GM12878 (cell line): ENCODE data around the gene DPYSL3. TPM values are rescaled to one million over a fixed set of nuclear protein-coding genes. Genes with fewer than 3 reads are reported as not detected.

Experiments
- ATAC-seq: fragments of 200-7000 bp; cut with Tn5 transposase; 3 replicates; pipeline ENCODE4 v1.9.1; 2020; ENCODE audit warnings: mild to moderate bottlenecking, moderate library complexity
- BruUV-seq: library from RNA; stranded (reverse); fragments of 400-500 nt; replicated peaks from 2 replicates; lab custom pipeline; 2021; lab: Mats Ljungman, UMichigan
- CTCF ChIA-PET: fragments of 300-600 bp; sonication (Branson Sonifier 250); formaldehyde crosslinking; extraction: SDS; loops from one replicate; lab custom pipeline; 2021; ENCODE audit warnings: inconsistent platforms; lab: Yijun Ruan, JAX
- POLR2A ChIA-PET: fragments of 350-600 bp; formaldehyde crosslinking; extraction: SDS; loops from one replicate; lab custom pipeline; 2021; ENCODE audit warnings: inconsistent platforms; lab: Charles Lee
- RAD21 ChIA-PET: fragments of 300-600 bp; sonication (Branson Sonifier 250); formaldehyde crosslinking; loops from one replicate; lab custom pipeline; 2023; ENCODE audit warnings: antibody characterized with exemption; ENCODE audit not compliant: unreplicated experiment; lab: Charles Lee
- SMC1A ChIA-PET: fragments of 300-600 bp; sonication (Branson Sonifier 250); formaldehyde crosslinking; loops from one replicate; lab custom pipeline; 2023; ENCODE audit not compliant: unreplicated experiment, uncharacterized antibody; lab: Charles Lee
- DNase-seq: peaks from one replicate; pipeline ENCODE4 v3.0.0-alpha.2; 2011; ENCODE audit warnings: low read depth, low spot score
- FAIRE-seq: peaks from 3 replicates; lab custom pipeline; 2011; peaks lifted over from hg19 to GRCh38; lab: Jason Lieb, UNC
- H2AFZ ChIP-seq: 2 replicates; pipeline ENCODE4 v1.6.0; 2011; ENCODE audit warnings: low read depth, low read length, control low read depth; ENCODE audit not compliant: control insufficient read depth
- H3K27ac ChIP-seq: 2 replicates; pipeline ENCODE4 v1.5.1; 2011; ENCODE audit warnings: control low read depth; ENCODE audit not compliant: control insufficient read depth, insufficient read depth
- H3K27me3 ChIP-seq, 2 experiments: replicated peaks in 1 of 2; 2 replicates each; pipeline versions ENCODE4 v1.6.0 to v1.6.1; 2011; ENCODE audit warnings: low read length in 1 of 2; ENCODE audit not compliant: control insufficient read depth in 2 of 2, insufficient read depth in 2 of 2
- H3K36me3 ChIP-seq, 2 experiments: 2 replicates each; pipeline ENCODE4 v1.5.1; 2011; ENCODE audit warnings: low read length in 1 of 2; ENCODE audit not compliant: control insufficient read depth in 2 of 2, insufficient read depth in 2 of 2
- H3K4me1 ChIP-seq: 2 replicates; pipeline ENCODE4 v1.6.1; 2011; ENCODE audit warnings: mild to moderate bottlenecking, low read length, moderate library complexity, mixed read lengths; ENCODE audit not compliant: control insufficient read depth, insufficient read depth
- H3K4me2 ChIP-seq: 2 replicates; pipeline ENCODE4 v1.6.0; 2011; ENCODE audit warnings: control low read depth; ENCODE audit not compliant: control insufficient read depth, insufficient read depth
- H3K4me3 ChIP-seq: fragments of 200-600 bp; sonication (generic); 2 replicates; pipeline ENCODE4 v1.5.1; 2016
- H3K79me2 ChIP-seq: 2 replicates; pipeline ENCODE4 v1.6.0; 2011; ENCODE audit warnings: low read length; ENCODE audit not compliant: control insufficient read depth, insufficient read depth
- H3K9ac ChIP-seq: 2 replicates; pipeline ENCODE4 v1.8.0; 2011; ENCODE audit warnings: low read length, control low read depth, mixed read lengths; ENCODE audit not compliant: control insufficient read depth, insufficient read depth
- H3K9me3 ChIP-seq: replicated peaks from 3 replicates; pipeline ENCODE4 v1.5.1; 2011; ENCODE audit warnings: mild to moderate bottlenecking, low read length; ENCODE audit not compliant: control insufficient read depth, insufficient read depth
- H4K20me1 ChIP-seq: 2 replicates; pipeline ENCODE4 v1.6.0; 2011; ENCODE audit not compliant: control insufficient read depth, insufficient read depth
- CREM ChIP-seq: IDR thresholded peaks from 2 replicates; pipeline ENCODE4 v1.6.1; 2014; ENCODE audit warnings: antibody characterized with exemption, low read depth
- NBN ChIP-seq: fragments of 450-650 bp; IDR thresholded peaks from 2 replicates; pipeline ENCODE4 v1.6.1; 2016
- POLR2AphosphoS5 ChIP-seq: IDR thresholded peaks from 2 replicates; pipeline ENCODE4 v1.6.1; 2011; ENCODE audit warnings: mild to moderate bottlenecking, low read length, inconsistent platforms
- RFX5 ChIP-seq: IDR thresholded peaks from 2 replicates; pipeline ENCODE4 v1.6.1; 2011; ENCODE audit warnings: low read depth, low read length, improper control_type of control experiment
- SIN3A ChIP-seq: IDR thresholded peaks from 2 replicates; pipeline ENCODE4 v1.6.1; 2012; ENCODE audit warnings: low read depth, low read length, improper control_type of control experiment
- WGBS: methylation state at CpG from one replicate; pipeline ENCODE4 v1.1.6; 2016; ENCODE audit warnings: low lambda C conversion rate; ENCODE audit not compliant: insufficient replicate concordance, insufficient coverage; ENCODE audit errors: missing lambda C conversion rate; 5-methylcytosine and 5-hydroxymethylcytosine counted together
- in situ Hi-C: fragments of 300-500 bp; cut with MboI; formaldehyde crosslinking; loops from 9 replicates; pipeline ENCODE4 v1.14.3; 2018; ENCODE audit warnings: mixed read lengths
- intact Hi-C: fragments of 100-400 bp; cut with micrococcal nuclease; formaldehyde crosslinking; loops from one replicate; pipeline ENCODE4 v1.14.2; 2022; ENCODE audit not compliant: unreplicated experiment
- polyA plus RNA-seq, 11 experiments: library from polyadenylated mRNA; depleted of rRNA in 4 of 11; unstranded in 6 of 11; stranded (reverse) in 5 of 11; fragments of >200 nt; fragmentation: Nextera tagmentation in 4 of 11; fragmentation: Illumina TruSeq in 1 of 11; extraction: Ambion mirVana in 4 of 11; extraction: Trizol in 1 of 11; gene quantifications; 1 replicate in 1 of 11; 2 replicates in 10 of 11; pipeline versions ENCODE4 v1.2.1 to v1.2.3, GENCODE V29; 2011 to 2016; ENCODE audit warnings: inconsistent platforms in 2 of 11, missing spikeins in 2 of 11, low read depth in 1 of 11
- total RNA-seq, 4 experiments: library from RNA; depleted of rRNA in 3 of 4; stranded (reverse); fragments of >200 nt in 3 of 4; fragmentation: Illumina TruSeq in 1 of 4; extraction: Trizol in 1 of 4; gene quantifications; 2 replicates each; pipeline versions ENCODE4 v1.2.1 to v1.2.3, GENCODE V29; 2013 to 2021
- TF ChIP-seq, protein P1 (sequence below): fragments of 450-650 bp; IDR thresholded peaks from 2 replicates; pipeline ENCODE4 v1.6.1; 2017; ENCODE audit warnings: antibody characterized with exemption, mild to moderate bottlenecking, moderate library complexity
- TF ChIP-seq, protein P2 (sequence below), 3 experiments: IDR thresholded peaks in 2 of 3; conservative IDR thresholded peaks in 1 of 3; 2 replicates each; pipeline ENCODE4 v1.5.1; 2011; ENCODE audit warnings: low read depth in 3 of 3, low read length in 3 of 3, mild to moderate bottlenecking in 3 of 3, control low read depth in 2 of 3, moderate library complexity in 2 of 3, inconsistent platforms in 1 of 3, mixed read lengths in 1 of 3; ENCODE audit not compliant: control insufficient read depth in 2 of 3, insufficient read depth in 1 of 3; ENCODE audit errors: extremely low read depth in 1 of 3

DPYSL3 gene
- total and polyA plus RNA-seq, 10 of the 15 experiments (the other 5 are each of a cell fraction or from before 2014, with no cell fraction given): 0.08 to 1.5 (median 0.45) TPM; not detected in 1

DNA sequence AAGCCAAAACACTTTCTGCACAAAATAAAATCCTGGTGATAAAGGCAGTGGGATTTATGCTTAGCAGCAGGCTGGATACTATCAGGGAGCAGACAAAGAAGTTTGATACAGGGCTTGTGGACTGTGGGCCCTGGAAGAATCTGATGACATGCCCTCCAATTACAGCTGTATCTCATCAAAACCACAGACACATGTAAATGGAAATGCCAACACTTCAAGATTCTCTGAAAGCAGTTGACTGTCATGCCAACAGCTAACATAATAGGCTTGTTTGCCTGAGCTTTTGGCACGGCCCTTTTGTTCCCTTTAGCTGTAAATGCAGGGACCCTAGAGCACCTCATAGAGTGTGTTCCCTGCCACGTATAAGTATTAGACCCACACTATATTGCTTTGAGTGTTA lies 160.6 kb downstream of the DPYSL3 start:
- no TSS peak for BruUV-seq
- H3K9me3 ChIP-seq: no peaks in the 10 kb centered on the region
- CTCF ChIA-PET: interaction anchor here (1.5 kb wide), 1 partner anchor 21 kb away, joined by 5 read pairs; no protein-coding TSS in a partner anchor
- 0% methylated on average over 2 of the region's 2 CpGs for WGBS
- H3K36me3 ChIP-seq: no peaks in the 10 kb centered on the region
- no peaks in the 10 kb centered on the region for H3K4me1 ChIP-seq
- no peak overlapping the region for H2AFZ ChIP-seq
- ATAC-seq: no peak
- in situ Hi-C loops: no loop called here
- no peaks in the 10 kb centered on the region for H3K79me2 ChIP-seq
- RAD21 ChIA-PET: no interaction called here
- no peak for FAIRE-seq
- H3K9ac ChIP-seq: no peak overlapping the region
- H3K4me2 ChIP-seq: no peak overlapping the region
- DNase-seq: no peak
- no peak overlapping the region for H3K27ac ChIP-seq
- H4K20me1 ChIP-seq: no peaks in the 10 kb centered on the region
- POLR2A ChIA-PET: no interaction called here
- SMC1A ChIA-PET: no interaction called here
- no peak overlapping the region for H3K4me3 ChIP-seq
- no peak for TF ChIP-seq SIN3A
- no peak for TF ChIP-seq CREM
- no peaks in the 10 kb centered on the region for H3K27me3 ChIP-seq
- intact Hi-C loops: no loop called here

DNA sequence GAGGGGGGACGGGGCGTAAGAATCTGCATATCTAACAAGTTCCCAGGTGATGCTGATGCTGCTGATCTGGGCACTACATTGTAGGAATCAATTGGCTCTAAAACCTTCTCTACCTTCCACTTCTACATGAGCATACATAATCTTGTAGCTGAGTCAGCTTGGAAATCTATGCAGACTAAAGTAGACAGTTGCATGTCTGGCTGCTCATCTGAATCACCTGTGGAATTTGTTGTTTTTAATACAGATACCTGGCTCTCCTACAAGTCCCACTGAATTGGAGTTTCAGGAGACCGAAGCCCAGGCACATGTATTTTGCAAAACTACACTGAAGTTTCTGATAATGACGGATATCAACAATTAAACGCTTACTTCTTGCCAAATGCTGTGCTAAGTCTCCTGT lies 161.4 kb downstream of the DPYSL3 start:
- no peaks in the 10 kb centered on the region for H3K9me3 ChIP-seq
- no TSS peak for BruUV-seq
- no peak for TF ChIP-seq POLR2AphosphoS5
- TF ChIP-seq, protein P1, sequence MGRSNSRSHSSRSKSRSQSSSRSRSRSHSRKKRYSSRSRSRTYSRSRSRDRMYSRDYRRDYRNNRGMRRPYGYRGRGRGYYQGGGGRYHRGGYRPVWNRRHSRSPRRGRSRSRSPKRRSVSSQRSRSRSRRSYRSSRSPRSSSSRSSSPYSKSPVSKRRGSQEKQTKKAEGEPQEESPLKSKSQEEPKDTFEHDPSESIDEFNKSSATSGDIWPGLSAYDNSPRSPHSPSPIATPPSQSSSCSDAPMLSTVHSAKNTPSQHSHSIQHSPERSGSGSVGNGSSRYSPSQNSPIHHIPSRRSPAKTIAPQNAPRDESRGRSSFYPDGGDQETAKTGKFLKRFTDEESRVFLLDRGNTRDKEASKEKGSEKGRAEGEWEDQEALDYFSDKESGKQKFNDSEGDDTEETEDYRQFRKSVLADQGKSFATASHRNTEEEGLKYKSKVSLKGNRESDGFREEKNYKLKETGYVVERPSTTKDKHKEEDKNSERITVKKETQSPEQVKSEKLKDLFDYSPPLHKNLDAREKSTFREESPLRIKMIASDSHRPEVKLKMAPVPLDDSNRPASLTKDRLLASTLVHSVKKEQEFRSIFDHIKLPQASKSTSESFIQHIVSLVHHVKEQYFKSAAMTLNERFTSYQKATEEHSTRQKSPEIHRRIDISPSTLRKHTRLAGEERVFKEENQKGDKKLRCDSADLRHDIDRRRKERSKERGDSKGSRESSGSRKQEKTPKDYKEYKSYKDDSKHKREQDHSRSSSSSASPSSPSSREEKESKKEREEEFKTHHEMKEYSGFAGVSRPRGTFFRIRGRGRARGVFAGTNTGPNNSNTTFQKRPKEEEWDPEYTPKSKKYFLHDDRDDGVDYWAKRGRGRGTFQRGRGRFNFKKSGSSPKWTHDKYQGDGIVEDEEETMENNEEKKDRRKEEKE: no peak
- no peak for TF ChIP-seq RFX5
- TF ChIP-seq, protein P2, sequence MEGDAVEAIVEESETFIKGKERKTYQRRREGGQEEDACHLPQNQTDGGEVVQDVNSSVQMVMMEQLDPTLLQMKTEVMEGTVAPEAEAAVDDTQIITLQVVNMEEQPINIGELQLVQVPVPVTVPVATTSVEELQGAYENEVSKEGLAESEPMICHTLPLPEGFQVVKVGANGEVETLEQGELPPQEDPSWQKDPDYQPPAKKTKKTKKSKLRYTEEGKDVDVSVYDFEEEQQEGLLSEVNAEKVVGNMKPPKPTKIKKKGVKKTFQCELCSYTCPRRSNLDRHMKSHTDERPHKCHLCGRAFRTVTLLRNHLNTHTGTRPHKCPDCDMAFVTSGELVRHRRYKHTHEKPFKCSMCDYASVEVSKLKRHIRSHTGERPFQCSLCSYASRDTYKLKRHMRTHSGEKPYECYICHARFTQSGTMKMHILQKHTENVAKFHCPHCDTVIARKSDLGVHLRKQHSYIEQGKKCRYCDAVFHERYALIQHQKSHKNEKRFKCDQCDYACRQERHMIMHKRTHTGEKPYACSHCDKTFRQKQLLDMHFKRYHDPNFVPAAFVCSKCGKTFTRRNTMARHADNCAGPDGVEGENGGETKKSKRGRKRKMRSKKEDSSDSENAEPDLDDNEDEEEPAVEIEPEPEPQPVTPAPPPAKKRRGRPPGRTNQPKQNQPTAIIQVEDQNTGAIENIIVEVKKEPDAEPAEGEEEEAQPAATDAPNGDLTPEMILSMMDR (IDR thresholded peaks at IDR 0.05 in 2 of 3, conservative IDR thresholded peaks at IDR 0.05 in 1 of 3; ENCODE audit: control insufficient read depth in 2 of 3, extremely low read depth in 1 of 3, insufficient read depth in 1 of 3, low read depth in 3 of 3, low read length in 3 of 3): no peak
- TF ChIP-seq NBN: no peak
- TF ChIP-seq, all 136 proteins: peak for 0
- Histone ChIP-seq H3K79me2 (no peaks in the 10 kb centered on the region), H3K27ac (no peak overlapping the region), H3K4me1 (no peaks in the 10 kb centered on the region), H3K9ac (no peak overlapping the region), H4K20me1 (no peaks in the 10 kb centered on the region), H2AFZ (no peak overlapping the region), H3K36me3 (no peaks in the 10 kb centered on the region), H3K4me3 (no peak overlapping the region), H3K4me2 (no peak overlapping the region), H3K27me3 (no peaks in the 10 kb centered on the region)
- ChIA-PET RAD21 (no interaction called here), CTCF (interaction anchor here (1.5 kb wide), 1 partner anchor 21 kb away, joined by 5 read pairs; no protein-coding TSS in a partner anchor), SMC1A (no interaction called here), POLR2A (no interaction called here)
- in situ Hi-C loops (no loop called here), intact Hi-C loops (no loop called here)
- ATAC-seq (no peak), FAIRE-seq (no peak), DNase-seq (no peak)
- 45% methylated on average over 5 of the region's 5 CpGs for WGBS
